T-helper 22 cell (primary cell): ENCODE measurements around the gene RAB21.
"Not testable (repeated sequence)": the region's sequence is repeated elsewhere in the genome, so short reads cannot be mapped to it uniquely, and the experiment has no call there.

Experiments used
- DNase-seq: peaks from one replicate; pipeline ENCODE4 v3.0.0-alpha.2; 2020; ENCODE audit warnings: low read depth

RAB21 gene

DNA sequence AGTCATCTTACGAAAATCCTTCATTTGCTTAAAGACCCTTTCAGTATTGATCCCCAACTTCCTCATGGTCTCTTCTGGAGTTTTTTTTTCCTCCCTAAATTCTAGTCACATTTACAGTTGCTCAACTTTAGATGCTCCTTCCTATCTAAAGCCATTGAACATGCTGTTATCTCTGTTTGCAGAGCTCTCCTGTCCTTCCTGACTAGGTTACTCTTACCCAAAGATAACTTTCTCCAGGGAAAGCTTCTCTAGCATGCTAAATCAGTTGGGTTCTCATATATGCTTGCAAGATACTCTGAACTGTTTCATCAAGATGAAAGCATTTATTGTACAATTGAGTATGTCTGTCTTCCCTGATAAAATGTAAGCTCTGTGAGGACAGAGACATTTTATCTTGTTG lies 1.8 kb upstream of the RAB21 start:
- no peak for DNase-seq

DNA sequence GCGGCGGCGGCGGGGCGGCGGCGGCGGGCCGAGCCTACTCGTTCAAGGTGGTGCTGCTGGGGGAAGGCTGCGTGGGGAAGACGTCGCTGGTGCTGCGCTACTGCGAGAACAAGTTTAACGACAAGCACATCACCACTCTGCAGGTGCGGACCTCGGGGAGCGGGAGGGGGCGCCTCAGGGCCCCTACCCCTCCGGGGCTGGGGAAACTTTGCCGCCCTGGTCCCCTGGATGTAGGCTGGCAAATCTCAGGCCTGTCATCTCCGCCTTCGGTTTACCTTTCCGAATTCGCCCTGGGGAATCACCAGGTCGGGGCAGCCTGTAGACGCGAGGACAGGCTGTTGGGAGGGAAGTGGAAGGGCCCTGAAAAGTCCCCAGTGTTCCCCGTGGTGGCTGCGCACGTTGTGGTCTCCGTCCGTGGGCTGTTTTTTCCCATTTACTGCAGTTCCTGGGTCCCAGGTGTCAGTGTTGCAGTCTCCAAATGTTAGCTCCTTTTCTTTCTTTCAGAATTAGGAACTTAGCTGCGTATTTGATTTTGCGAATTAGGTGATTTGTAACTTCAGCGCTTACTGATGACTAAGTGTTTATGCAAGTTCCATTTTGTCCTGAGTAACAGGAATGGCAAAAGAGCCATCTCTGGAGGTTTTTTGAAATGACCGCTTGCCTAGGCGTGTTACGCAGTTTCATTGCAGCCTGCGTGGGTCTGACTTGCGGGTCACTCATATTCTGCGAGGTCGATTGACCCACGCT lies 656 bp downstream of the RAB21 start:
- peak; percentile 61 for DNase-seq

DNA sequence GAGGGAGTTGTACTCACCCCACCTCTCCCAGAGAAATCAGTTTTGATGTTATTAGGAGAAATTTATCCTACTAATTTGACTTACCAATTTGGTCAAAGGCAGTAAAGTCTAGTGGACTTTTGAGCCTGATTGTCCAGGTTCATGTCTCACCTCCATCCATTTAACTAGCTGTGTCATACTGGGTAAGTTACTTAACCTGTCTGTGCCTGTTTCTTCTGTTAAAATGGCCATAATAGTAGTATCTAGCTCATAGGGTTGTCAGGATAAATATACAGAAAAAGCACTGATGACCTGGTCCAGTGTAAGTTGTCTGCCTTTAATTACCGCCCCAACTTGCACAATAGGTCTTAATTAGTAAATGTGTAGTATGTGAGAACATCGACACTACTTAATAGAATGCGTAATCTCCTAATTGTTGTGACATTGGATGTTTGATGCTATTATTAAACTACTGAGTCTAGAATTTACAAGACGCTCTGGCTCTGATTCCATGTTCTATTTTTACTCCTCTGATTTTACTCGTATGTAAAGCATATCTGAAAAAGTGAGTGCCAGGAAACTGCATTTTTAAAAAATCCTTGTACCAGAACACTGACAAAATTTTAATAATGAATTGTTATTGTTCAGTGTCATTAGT lies 1.5 kb downstream of the RAB21 start:
- no peak for DNase-seq

DNA sequence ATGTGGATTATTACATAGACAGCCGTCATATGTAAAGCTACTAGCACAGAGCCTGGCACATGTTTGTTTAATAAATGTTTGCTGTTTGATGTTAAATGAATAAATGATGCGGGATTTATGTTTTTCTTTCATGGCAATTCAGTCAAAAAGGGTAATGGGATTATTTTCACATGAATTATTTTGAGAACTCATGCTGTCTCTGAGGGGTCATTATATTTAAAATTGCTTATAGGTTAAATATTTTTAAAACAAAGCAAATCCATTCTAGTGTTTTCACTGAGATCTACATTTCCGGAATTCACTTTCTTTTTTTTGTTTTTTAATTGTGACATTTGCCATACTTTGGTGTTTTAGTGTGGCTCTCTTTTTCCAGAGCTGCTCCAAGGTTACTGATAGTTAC lies 5.3 kb downstream of the RAB21 start:
- no peak for DNase-seq

DNA sequence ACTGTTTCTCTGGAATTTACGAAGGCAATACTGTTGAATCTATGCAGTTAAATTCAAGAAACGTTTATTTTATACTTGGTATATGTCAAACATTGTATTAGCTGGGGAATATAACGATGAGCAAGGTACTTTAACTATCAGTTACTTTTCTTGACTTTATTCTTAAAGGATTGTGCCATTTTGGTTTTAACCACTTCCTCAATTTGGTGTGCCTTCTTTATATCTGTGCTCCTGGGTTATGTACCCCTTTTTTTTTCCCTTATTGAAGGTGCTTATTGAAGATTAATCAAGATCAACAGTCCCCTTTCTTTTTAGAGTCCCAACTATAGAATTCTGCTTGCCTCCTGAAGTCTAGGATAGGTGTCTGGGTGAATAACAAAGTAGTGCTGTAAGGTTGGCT lies 5.8 kb downstream of the RAB21 start:
- DNase-seq: no peak

DNA sequence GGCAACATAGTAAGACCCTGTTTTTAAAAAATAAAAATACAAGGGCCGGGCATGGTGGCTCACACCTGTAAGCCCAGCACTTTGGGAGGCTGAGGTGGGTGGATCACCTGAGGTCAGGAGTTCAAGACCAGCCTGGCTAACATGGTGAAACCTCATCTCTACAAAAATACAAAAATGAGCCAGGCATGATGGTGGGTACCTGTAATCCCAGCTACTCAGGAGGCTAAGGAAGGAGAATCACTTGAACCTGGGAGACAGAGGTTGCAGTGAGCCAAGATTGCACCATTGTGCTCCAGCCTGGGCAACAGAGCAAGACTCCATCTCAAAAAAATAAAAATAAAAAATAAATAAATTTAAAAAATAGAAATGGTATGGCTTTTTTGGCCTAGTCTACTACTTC lies 6.7 kb downstream of the RAB21 start:
- not testable (repeated sequence) for DNase-seq

DNA sequence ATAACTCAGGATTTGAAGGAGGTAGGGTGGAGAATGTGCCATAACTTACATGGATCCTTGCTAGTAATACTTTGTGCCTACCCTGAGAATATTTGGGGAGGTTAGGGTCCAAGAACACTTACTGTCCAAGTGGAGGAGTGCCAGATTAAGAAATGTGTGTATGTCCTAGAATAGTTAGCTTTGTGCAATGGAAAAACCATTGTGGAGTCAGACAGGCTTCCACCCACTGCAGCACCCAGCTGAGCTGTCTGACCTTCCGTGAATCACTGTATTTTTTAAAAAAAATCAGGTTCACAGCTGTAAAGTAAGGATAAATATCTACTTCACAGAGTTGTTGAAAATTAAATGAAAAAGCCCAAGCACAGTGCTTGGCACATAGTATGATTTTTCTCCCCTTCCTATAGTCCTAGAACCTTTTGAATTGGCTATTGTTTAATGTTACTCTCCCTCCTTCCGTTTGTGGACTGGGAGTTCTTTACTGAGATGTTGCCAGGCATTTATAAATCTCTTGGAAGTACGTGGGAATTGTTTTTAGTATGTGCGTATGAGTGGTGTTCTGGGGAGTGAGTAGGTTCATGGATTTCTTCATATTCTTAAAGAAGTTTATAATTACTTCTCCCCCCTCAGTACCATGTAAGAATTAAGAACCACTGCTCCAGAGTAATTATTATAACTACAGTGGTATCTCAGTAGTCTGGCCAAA lies 9.2 kb downstream of the RAB21 start:
- no peak for DNase-seq

DNA sequence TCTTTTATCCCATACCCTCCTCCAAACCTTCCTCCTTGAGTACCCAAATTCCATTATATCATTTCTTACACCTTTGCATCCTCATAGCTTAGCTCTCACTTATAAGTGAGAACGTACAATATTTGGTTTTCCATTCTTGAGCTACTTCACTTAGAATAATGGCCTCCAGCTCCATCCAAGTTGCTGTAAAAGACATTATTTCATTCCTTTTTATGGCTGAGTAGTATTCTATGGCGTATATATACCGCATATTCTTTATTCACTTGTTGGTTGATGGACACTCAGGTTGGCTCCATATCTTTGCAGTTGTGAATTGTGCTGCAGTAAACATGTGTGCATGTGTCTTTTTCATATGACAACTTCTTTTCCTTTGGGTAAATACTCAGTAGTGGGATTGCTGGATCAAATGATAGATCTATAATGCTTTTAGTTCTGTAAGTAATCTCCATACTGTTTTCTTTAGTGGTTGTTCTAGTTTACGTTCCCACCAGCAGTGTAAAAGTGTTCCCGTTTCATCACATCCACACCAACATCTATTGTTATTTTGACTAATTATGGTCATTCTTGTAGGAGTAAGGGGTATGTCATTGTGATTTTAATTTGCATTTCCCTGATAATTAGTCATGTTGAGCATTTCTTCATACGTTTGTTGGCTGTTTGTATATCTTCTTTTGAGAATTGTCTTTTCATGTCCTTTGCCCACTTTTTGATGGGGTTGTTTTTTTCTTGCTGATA lies 10.1 kb downstream of the RAB21 start:
- no peak for DNase-seq

DNA sequence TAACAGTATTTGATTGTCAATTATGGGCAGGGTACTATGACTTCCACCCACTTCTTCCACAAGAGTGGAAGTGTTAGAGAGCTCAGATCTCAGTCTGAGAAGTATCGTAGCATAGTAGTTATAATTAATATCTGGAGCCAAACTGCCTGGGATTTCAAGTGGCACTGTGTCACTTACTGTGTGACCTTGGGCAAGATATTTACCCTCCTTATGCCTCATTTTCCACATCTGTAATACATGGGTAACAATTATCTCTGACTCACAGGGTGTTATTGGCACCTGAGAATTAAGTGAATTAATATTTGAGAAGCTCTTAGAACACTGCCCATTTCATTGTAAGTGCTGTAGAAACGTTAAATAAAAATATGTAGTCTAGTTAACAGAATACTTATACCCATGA lies 11.5 kb downstream of the RAB21 start:
- DNase-seq: no peak

DNA sequence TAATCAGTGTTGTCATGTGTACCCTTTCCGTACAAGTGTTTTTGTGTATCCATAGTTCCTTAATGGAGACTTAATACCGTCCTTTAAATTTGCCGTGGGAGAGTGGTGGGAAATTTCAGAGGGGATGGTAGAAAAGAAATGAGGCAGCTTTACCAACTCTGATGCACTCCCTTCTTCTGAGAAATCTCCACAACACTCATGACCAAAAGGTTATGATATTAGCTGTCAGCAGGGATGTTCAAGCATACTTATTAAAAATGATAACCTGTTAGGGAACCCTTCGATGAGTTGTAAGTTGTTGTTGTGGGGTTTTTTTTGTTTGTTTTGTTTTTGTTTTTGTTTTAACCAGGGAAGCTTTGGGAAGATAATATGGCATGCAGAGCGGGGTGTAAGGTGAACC lies 12.5 kb downstream of the RAB21 start:
- no peak for DNase-seq

DNA sequence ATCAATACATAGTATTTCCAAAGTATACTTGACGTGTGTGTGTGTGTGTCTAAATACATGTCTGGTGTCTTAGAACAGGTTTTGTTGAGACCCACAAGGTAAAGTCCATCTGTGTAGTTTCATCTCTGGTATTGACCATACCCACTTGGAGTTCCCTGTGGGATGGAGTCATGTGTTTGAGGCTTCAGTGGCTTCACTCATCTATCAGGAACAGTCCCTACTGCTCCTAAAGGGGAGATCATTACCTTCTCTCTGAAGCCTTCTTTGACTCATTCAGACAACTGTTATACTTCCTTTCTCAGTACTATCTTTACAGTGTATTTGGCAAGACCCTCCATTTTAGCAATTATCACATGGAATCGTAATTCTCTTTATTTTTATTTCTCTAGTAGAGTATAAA lies 14.2 kb downstream of the RAB21 start:
- DNase-seq: no peak

DNA sequence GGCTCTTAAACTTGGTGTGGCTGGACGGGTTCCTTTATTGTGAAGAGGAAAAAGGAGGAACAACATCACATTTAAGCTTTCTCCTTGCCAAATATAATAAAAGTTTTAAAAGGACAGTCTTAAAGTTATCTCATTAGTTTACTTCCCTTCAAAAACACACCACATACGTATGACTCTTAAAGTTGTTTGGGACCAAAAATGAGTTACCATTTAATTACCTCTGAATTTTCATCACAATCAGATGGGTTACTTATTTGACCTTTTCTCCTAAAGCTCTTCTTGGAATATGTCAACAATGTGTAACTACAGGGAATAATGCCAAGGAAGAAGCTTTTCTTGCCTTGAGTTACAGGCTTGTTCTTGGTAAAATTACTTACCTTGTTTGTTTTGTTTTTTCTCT lies 16.4 kb downstream of the RAB21 start:
- no peak for DNase-seq

DNA sequence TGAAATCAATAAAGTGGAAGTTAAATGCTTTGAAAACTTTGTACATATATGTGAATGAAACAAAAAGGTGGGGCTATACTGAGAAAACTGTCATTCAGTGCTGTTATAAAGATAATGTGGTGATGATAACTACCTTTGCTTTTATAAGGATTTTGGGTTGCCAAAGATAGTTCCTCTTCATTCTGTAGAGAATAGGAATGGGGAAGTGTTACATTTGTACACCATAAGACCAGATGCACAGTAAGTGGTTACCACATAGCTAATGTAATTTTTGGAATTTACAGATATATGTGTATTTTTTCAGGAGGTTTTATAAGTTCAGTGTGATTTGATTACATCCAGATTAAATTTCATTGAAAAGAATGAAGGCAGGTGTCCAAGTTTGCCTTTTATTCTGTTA lies 18.1 kb downstream of the RAB21 start:
- DNase-seq: no peak

DNA sequence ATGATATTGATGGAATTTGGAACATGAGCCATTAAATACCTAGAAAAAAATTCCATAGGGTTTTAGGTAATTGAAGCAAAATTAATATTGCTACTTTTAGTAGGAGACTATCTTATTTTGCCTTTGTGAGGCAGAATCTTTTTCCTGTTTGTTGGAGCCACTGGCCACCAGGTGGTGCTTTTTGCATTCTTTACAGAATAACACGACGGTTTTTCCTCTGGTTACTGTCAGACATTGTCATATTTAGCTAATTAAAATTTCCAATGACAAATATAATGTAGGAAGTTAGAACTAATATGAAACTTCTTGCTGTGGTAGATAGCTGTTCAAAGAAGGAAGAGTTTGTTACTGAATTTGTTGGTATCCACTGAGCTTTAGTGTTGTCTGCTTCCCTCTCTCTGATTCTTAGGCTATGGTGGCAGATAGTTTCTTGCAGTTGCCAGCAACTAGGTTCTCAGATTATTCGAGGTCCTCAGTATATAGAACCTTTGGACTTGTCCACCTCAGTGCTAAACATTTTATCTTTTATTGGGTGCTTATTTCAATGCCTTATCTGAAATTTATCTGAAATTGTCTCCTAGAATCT lies 25.7 kb downstream of the RAB21 start:
- DNase-seq: no peak

DNA sequence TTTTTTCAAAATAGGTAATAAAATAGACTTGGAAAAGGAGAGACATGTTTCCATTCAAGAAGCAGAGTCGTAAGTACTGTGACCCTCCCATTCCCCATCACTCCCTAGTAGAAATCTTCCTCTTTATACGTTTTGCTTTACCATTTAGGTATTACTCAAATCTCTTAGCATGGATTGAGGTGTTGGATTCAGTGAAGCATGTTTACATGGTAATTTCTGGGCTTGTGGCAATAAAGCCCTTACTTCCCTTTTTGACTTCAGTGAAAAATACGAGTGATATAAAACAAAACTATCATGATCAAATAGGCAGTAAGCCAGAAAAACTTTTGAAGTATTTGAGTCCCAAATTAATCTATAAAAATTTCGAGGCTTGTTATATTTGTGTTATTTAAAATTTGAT lies 27.4 kb downstream of the RAB21 start:
- no peak for DNase-seq

DNA sequence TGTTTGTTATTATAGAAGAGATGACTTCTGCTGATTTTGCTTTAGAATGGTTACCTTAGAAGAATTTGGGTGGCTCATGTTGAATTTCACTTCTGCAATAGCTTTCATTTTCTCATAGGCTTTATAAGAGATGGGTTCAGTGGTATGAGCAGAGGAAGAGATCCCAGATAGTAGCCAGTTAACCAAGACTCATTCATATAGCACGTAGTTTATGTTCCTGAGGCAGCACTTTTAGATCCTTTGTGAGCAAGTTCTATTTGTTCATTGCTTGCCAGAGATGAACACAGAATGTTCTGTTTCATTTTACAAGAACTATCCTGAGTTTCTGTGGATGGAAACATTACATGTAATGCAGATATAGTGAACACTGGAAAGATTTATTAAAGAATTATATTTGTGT lies 32.2 kb downstream of the RAB21 start:
- DNase-seq: no peak

DNA sequence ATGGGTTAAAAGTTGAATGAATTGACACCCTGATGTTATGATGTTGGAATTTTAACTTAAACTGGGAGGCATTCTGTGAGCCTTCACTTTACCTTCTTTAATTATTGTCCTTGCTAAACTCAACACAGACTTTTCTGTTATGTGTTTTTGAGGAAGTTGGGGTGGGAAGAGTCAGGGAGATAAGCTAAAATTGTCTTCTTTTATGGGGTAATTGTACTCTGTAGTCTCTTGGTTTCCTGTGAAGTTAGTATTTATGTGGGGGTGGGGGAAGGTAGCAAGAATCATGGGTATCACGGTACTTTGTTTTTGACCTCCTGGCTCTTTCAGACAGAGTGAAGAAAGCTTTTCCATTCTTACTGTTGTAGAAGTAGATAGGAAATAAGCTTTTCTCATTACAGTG lies 32.9 kb downstream of the RAB21 start:
- DNase-seq: no peak

DNA sequence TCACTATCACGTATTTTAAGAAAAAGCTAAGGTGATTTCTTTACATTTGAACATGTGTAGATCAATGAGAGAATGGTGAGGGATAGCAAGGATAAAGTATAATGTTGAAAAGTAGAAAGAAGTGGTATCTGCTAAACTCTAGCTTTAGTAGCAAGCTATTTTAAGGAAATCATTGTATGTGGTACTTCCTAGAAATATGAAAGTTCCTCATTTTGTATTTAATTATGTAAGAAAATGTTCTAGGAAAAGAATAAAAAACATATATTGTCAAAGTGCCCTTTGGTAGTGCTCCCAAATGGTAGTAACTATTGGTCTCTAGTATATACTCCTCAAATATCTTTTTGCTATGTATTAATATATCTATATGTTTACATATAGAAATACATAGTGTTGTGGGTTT lies 35.7 kb downstream of the RAB21 start:
- DNase-seq: no peak

DNA sequence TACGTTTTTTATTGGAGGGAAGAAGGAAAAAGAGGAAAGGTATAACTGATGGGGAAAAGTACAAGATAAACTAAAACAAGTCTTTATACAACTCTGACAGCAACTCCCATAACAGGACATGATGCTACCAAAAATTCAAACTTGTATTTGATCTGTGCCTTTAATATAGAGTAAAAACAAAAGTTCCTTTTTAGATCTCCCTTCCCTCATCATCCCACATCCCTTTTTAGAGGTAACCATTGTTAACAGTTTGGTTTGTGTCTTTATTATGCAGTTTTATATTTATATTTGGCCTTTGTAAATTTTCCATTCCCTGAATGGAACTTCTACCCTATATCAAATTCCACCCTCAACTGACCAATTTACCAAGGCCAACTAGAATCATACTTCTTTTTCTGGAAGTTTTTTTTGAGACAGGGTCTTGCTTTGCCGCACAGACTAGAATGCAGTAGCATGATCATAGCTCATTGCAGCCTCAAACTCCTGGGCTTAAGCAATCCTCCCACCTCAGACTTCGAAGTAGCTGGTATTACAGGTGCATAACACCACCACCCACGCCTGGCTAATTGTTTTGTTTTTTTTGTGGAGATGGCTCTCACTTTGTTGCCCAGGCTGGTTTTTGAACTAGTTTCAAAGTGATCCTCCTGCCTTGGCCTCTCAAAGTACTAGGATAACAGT lies 36.9 kb downstream of the RAB21 start:
- no peak for DNase-seq

DNA sequence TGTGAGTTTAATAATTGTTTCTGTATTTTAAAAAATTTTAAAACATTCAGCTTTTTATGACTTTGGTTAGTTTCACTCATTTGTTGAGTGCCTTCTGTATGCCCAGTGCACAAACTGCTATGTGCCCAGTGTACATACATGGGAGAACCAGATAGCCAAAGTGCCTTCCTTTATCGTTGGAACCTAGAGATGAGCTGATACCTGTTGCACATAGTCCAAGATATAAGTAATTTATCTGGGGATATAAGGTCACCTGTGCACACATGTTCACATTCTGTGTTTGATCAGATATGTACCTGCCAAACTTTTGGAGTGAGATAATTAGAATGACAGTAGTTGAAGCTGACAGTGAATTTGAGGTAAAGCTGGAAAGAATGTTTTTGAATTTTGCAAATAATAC lies 37.9 kb downstream of the RAB21 start:
- DNase-seq: no peak

DNA sequence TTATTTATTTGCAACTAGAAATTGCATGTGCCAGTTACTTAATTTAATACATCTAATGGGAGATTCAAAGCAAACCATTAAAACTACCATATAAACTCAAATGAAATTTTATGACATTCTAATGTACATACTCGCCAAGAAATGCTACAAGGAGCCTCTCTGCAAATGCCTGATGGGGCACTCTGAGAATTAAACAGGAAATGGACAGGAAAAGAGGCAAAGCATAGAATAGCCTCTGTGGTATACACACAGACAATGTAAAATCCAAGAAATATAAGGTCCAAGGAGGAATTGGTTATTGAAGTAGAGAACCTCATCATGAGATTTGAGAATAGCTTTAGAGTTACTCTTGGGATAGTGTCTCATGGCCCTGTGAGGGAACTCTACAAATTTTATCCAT lies 41.2 kb downstream of the RAB21 start:
- no peak for DNase-seq

DNA sequence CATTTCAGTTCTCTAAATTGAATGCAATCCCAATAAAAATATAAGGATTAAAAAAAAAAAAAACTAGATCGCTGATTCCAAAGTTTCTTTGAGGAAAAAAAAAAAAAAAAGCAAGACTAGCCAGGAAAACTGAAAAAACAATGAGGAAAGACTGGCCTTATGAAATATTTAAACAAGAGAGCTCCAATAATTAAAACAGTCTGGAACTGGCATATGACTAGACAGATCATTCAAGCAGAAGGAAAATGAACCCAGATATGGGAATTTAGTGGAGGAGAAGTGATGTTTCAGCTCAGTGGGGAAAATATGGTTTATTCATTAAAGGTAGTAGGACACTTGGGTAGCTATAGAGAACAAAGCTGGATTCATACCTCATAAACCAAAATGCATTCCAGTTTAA lies 42.9 kb downstream of the RAB21 start:
- no peak for DNase-seq
